Tibial nerve (tissue), 4 donors: Measurements from ENCODE around the gene MLKL. TPM values are rescaled to one million over a fixed set of nuclear protein-coding genes. Genes with fewer than 3 reads are reported as not detected.

Experiments used
- DNase-seq, 2 donors: peaks; one replicate each; pipeline ENCODE4 v3.0.0-alpha.2; 2019; ENCODE audit warnings: low spot score in 2 of 2
- H3K27ac ChIP-seq, 4 donors: fragments of 200-600 bp; sonication (generic) in 3 of 4; one replicate each; pipeline ENCODE4 v1.5.1; 2017 to 2019; ENCODE audit warnings: mild to moderate bottlenecking in 1 of 4
- H3K27me3 ChIP-seq, 2 donors: fragments of 200-600 bp; sonication (generic) in 1 of 2; one replicate each; pipeline versions ENCODE4 v1.5.1 to v1.6.0; 2017 to 2019
- H3K36me3 ChIP-seq, 3 donors: fragments of 200-600 bp; sonication (generic); one replicate each; pipeline ENCODE4 v1.5.1; 2018 to 2019
- H3K4me1 ChIP-seq, 4 donors: fragments of 200-600 bp; sonication (generic) in 3 of 4; one replicate each; pipeline ENCODE4 v1.5.1; 2017 to 2019
- H3K4me3 ChIP-seq, 4 donors: fragments of 200-600 bp; sonication (generic) in 3 of 4; one replicate each; pipeline ENCODE4 v1.5.1; 2017 to 2019; ENCODE audit warnings: mild to moderate bottlenecking in 1 of 4, moderate library complexity in 1 of 4
- H3K9me3 ChIP-seq, 4 donors: fragments of 200-600 bp; sonication (generic) in 3 of 4; one replicate each; pipeline ENCODE4 v1.5.1; 2017 to 2019
- EP300 ChIP-seq, 2 donors: sonication (generic); formaldehyde crosslinking; IDR thresholded peaks; one replicate each; pipeline ENCODE4 v1.6.1; 2017; ENCODE audit warnings: antibody characterized with exemption in 2 of 2, mild to moderate bottlenecking in 1 of 2
- POLR2A ChIP-seq, 2 donors: fragments of 450-650 bp; IDR thresholded peaks; one replicate each; pipeline ENCODE4 v1.6.1; 2017; ENCODE audit warnings: antibody characterized with exemption in 2 of 2, mild to moderate bottlenecking in 2 of 2, moderate library complexity in 2 of 2
- WGBS, 2 donors: methylation state at CpG; one replicate each; pipeline ENCODE4 v1.1.5; 2018; 5-methylcytosine and 5-hydroxymethylcytosine counted together
- total RNA-seq, 4 donors: library from RNA; depleted of rRNA; stranded (reverse); fragments of >200 nt; gene quantifications; one replicate each; pipeline ENCODE4 v1.1.0, GENCODE V29; 2016
- TF ChIP-seq, protein P1 (sequence below), 5 experiments: fragments of 200-600 bp in 3 of 5; fragments of 450-650 bp in 2 of 5; sonication (generic) in 3 of 5; IDR thresholded peaks; one replicate each; pipeline ENCODE4 v1.5.1; 2016 to 2019; ENCODE audit warnings: antibody characterized with exemption in 5 of 5, mild to moderate bottlenecking in 3 of 5, moderate library complexity in 2 of 5

MLKL gene
- total RNA-seq, 4 donors from 2014 or later: 4.8 to 22.8 (median 10.2) TPM

DNA sequence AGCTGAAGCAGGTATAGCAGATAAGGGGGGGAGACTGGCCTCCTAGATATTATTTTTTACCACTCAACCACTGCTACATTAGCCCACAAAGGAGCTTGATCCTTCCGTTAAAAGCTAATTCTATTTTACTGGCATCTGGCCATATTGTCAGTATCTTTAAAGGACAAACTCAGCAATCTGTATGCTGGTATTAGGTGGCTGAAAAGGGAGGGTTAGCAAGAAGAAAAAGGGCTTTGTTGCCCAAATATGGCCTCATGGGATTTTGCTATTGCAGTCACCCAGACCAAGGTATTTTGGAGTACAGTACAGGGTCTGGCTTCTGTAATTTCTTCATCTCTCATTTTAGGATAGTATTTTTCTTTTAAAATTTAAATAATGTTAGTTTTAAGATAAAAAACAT, 48.4 kb downstream of the MLKL start:
- 30 to 41% methylated on average over 1 of the region's 1 CpG for WGBS, 2 donors
- no peak for DNase-seq
- TF ChIP-seq, protein P1, sequence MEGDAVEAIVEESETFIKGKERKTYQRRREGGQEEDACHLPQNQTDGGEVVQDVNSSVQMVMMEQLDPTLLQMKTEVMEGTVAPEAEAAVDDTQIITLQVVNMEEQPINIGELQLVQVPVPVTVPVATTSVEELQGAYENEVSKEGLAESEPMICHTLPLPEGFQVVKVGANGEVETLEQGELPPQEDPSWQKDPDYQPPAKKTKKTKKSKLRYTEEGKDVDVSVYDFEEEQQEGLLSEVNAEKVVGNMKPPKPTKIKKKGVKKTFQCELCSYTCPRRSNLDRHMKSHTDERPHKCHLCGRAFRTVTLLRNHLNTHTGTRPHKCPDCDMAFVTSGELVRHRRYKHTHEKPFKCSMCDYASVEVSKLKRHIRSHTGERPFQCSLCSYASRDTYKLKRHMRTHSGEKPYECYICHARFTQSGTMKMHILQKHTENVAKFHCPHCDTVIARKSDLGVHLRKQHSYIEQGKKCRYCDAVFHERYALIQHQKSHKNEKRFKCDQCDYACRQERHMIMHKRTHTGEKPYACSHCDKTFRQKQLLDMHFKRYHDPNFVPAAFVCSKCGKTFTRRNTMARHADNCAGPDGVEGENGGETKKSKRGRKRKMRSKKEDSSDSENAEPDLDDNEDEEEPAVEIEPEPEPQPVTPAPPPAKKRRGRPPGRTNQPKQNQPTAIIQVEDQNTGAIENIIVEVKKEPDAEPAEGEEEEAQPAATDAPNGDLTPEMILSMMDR (IDR thresholded peaks at IDR 0.05): no peak
- TF ChIP-seq POLR2A (IDR thresholded peaks at IDR 0.05) (no peak), EP300 (IDR thresholded peaks at IDR 0.05) (no peak)
- H3K27me3 ChIP-seq: no peaks in the 10 kb centered on the region
- H3K4me1 ChIP-seq: peaks cover 0 to 12% (median 0%) of the 10 kb centered on the region in 4 donors
- H3K4me3 ChIP-seq: no peak overlapping the region
- no peak overlapping the region for H3K27ac ChIP-seq
- peaks cover 0 to 47% (median 4%) of the 10 kb centered on the region in 3 donors for H3K36me3 ChIP-seq
- H3K9me3 ChIP-seq: no peaks in the 10 kb centered on the region

DNA sequence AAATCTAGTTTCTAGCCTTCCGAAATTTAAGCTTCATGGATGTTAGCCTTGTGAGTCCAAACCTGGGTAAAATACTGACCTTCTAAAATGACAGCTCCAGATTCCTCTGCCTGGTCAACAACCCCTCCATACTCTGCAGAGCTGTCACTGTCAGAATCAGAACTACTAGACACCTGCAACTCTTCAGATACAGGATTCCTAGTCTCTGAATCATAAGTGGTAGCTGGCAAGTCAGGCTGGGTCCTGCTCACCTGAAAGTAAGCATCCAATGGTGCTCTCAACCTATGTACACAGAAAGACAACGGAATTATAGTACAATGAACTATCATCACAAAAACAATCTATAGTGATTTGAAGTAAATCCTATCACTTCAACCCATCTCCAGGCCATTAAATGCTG, 48.8 kb downstream of the MLKL start:
- Histone ChIP-seq H3K4me1 (peaks cover 0 to 12% (median 0%) of the 10 kb centered on the region in 4 donors), H3K27me3 (no peaks in the 10 kb centered on the region), H3K4me3 (no peak overlapping the region), H3K36me3 (peaks cover 0 to 51% (median 4%) of the 10 kb centered on the region in 3 donors), H3K9me3 (no peaks in the 10 kb centered on the region), H3K27ac (no peak overlapping the region)
- TF ChIP-seq EP300 (IDR thresholded peaks at IDR 0.05): no peak
- no peak for TF ChIP-seq POLR2A (IDR thresholded peaks at IDR 0.05)
- TF ChIP-seq, protein P1 (IDR thresholded peaks at IDR 0.05): no peak
- 93 to 94% methylated on average over 2 of the region's 2 CpGs for WGBS, 2 donors
- no peak for DNase-seq

DNA sequence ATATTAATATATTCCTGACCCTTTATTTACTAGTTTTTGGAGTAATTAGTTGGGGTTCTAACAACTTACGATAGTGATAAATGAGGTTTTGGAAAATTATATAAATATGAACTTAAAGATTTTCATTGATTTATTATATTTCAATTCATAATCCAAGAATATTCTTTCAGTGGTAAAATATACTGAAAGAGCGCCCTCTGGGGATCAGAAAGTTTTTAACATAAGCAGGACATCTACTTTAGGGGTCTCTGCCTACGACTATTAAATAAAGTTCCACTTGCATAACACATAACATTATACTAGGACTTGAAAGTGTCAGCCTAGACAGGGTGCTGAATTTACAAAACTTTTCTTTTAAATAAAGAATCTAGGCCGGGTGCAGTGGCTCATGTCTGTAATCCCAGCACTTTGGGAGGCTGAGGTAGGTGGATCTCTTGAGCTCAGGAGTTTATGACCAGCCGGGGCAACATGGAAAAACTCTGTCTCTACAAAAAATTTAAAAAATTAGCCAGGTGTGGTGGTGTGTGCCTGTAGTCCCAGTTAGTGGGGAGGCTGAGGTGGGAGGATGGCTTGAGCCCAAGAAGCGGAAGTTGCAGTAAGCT, 49.6 kb downstream of the MLKL start:
- TF ChIP-seq EP300 (IDR thresholded peaks at IDR 0.05) (no peak), POLR2A (IDR thresholded peaks at IDR 0.05) (no peak)
- TF ChIP-seq, protein P1 (IDR thresholded peaks at IDR 0.05): peak in 3 of 5 experiments; percentile 24 to 40 (median 25)
- H3K36me3 ChIP-seq: peaks cover 0 to 59% (median 4%) of the 10 kb centered on the region in 3 donors
- H3K27ac ChIP-seq: no peak overlapping the region
- H3K9me3 ChIP-seq: no peaks in the 10 kb centered on the region
- peak in 1 of 2 donors; percentile 20 for DNase-seq
- H3K27me3 ChIP-seq: no peaks in the 10 kb centered on the region
- H3K4me1 ChIP-seq: peaks cover 0 to 12% (median 0%) of the 10 kb centered on the region in 4 donors
- H3K4me3 ChIP-seq: no peak overlapping the region
- 85 to 86% methylated on average over 6 of the region's 6 CpGs for WGBS, 2 donors

DNA sequence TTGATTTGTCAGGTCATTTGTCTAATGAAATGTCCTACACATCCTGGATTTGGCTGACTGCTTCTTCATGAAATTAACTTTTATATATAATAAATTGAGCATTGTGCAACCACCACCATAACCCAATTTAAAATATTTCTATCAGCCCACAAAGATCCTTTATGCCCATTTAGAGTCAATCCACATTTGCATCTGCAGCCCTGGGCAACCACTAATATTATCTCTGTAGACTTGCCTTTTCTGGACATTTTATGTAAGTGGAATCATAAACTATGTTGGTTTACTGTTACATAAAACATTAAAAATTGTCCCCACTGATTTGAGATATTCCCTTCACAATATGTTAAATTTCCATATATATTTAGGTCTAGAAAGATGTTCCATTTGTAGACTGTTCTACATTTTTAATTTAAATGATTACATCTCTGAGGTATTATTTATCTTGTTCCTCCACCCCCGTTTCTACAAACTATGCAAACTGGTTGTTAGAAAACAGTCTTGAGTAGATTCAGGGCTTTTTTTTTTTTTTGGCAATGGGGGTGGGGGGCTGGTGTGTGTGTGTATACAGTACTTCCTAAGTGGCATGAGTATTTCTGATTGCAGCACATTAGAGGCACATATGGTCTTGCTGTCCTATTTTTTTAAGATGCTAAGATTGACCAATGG, 50.7 kb downstream of the MLKL start:
- H3K27ac ChIP-seq: no peak overlapping the region
- DNase-seq: no peak
- no peak overlapping the region for H3K4me3 ChIP-seq
- H3K9me3 ChIP-seq: no peaks in the 10 kb centered on the region
- WGBS, 2 donors: 61 to 67% methylated on average over 1 of the region's 1 CpG
- H3K36me3 ChIP-seq: peaks cover 0 to 70% (median 4%) of the 10 kb centered on the region in 3 donors
- TF ChIP-seq POLR2A (IDR thresholded peaks at IDR 0.05): no peak
- no peaks in the 10 kb centered on the region for H3K27me3 ChIP-seq
- H3K4me1 ChIP-seq: peaks cover 0 to 11% (median 0%) of the 10 kb centered on the region in 4 donors

DNA sequence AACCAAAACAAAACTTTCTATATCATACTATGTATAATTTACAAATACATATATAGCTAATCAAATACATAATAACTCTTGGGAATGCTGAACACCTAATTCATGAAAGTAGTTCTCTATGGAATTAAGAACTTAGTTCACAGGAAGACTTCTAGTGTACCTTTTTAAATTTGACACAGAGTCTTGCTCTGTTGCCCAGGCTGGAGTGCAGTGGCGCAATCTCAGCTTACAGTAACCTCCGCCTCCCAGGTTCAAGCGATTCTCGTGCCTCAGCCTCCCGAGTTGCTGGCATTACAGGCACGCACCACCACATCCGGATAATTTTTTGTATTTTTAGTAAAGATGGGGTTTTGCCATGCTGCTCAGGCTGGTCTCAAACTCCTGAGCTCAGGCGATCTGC, 58.7 kb downstream of the MLKL start:
- Histone ChIP-seq H3K27ac (no peak overlapping the region), H3K4me1 (no peaks in the 10 kb centered on the region), H3K9me3 (no peaks in the 10 kb centered on the region), H3K4me3 (no peak overlapping the region), H3K27me3 (no peaks in the 10 kb centered on the region), H3K36me3 (peaks cover 6 to 91% (median 8%) of the 10 kb centered on the region in 3 donors)
- DNase-seq: no peak
- TF ChIP-seq POLR2A (IDR thresholded peaks at IDR 0.05): no peak
- TF ChIP-seq EP300 (IDR thresholded peaks at IDR 0.05): no peak
- TF ChIP-seq, protein P1 (IDR thresholded peaks at IDR 0.05): no peak
- 97 to 98% methylated on average over 8 of the region's 8 CpGs for WGBS, 2 donors
